IPS-11a (cell line): Measurements from ENCODE around the gene IL34.

ENCODE experiments used
- H3K4me3 ChIP-seq: one replicate; pipeline ENCODE4 v1.5.1; 2013; ENCODE audit warnings: low read depth, low read length, control low read depth

IL34 gene

GRCh38 chr16:70700101-70701020 lies 54.0 kb downstream of the IL34 start:
- H3K4me3 ChIP-seq = no peak overlapping the region

GRCh38 chr16:70701036-70701435 lies 54.7 kb downstream of the IL34 start:
- no peak overlapping the region for H3K4me3 ChIP-seq

GRCh38 chr16:70701596-70701995 lies 55.2 kb downstream of the IL34 start:
- H3K4me3 ChIP-seq = no peak overlapping the region

GRCh38 chr16:70701998-70702397 lies 55.6 kb downstream of the IL34 start:
- H3K4me3 ChIP-seq = no peak overlapping the region

- H3K4me3 ChIP-seq = no peak overlapping the region
Observed at GRCh38 chr16:70702624-70703023, 56.3 kb downstream of the IL34 start.

GRCh38 chr16:70703041-70703834 lies 56.9 kb downstream of the IL34 start:
- H3K4me3 ChIP-seq = no peak overlapping the region

GRCh38 chr16:70703835-70704381 lies 57.5 kb downstream of the IL34 start:
- no peak overlapping the region for H3K4me3 ChIP-seq

- H3K4me3 ChIP-seq = no peak overlapping the region
Observed at GRCh38 chr16:70704586-70704985, 58.2 kb downstream of the IL34 start.

GRCh38 chr16:70705056-70705455 lies 58.7 kb downstream of the IL34 start:
- H3K4me3 ChIP-seq = no peak overlapping the region

- H3K4me3 ChIP-seq = no peak overlapping the region
Observed at GRCh38 chr16:70706948-70707465, 60.6 kb downstream of the IL34 start.

- no peak overlapping the region for H3K4me3 ChIP-seq
Observed at GRCh38 chr16:70708366-70709246, 62.2 kb downstream of the IL34 start.

GRCh38 chr16:70709457-70709856 lies 63.1 kb downstream of the IL34 start:
- no peak overlapping the region for H3K4me3 ChIP-seq

GRCh38 chr16:70709942-70710341 lies 63.6 kb downstream of the IL34 start:
- H3K4me3 ChIP-seq = no peak overlapping the region
